GM15510 (cell line): ENCODE data around the gene TMEM170B.

Source experiments
- POLR2A ChIP-seq: IDR thresholded peaks from 3 replicates; pipeline ENCODE4 v1.6.1; 2011; ENCODE audit warnings: borderline replicate concordance; ENCODE audit not compliant: insufficient read length; ENCODE audit errors: extremely low read depth

Gene TMEM170B, protein sequence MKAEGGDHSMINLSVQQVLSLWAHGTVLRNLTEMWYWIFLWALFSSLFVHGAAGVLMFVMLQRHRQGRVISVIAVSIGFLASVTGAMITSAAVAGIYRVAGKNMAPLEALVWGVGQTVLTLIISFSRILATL

DNA sequence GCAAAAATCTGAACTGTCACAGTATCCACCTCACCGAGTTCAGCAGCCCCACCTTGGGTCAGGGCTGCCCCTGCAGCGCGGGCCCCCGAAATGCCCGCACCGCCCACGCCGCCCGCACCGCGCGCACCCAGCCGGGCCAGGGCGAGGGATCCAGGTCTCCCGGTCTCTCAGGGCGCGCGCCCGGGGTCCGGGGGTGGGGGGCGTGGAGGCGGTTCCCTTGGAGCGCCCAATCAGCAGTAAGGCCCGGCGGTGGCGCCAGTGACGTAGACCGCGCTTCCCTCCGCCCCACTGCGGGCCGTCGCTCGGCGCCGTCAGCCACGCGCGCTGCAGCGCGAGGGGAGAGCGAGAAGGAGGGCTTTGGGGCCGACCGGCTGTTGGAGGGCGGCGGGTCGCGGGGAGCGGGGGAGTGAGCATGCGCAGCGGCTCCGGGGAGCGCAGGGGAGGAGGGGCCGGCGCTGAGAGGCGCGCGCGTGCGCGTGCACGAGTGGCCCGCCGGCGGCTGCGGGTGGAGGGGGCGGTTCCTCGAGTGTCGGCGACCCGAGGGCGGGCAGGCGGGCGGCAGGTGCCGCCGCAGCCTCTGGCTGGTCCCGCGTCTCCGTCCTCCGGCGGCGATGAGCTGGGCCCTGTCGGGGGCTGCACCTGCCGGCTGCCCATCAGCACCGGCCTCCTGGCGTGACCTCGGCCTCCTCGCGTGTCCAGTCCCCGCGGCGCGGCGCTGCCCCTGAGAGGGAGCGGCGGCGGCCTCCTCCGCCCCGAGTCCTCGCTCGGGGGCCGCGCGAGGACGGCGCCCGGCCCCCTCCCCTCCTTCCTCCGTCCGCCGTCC, at the start of gene TMEM170B:
Gene TMEM170B, plus strand, starts transcription at position 521 of the 823 bp plus-strand sequence. CDS start 529 bp downstream, outside the sequence.
- peak; percentile 47 for TF ChIP-seq POLR2A

DNA sequence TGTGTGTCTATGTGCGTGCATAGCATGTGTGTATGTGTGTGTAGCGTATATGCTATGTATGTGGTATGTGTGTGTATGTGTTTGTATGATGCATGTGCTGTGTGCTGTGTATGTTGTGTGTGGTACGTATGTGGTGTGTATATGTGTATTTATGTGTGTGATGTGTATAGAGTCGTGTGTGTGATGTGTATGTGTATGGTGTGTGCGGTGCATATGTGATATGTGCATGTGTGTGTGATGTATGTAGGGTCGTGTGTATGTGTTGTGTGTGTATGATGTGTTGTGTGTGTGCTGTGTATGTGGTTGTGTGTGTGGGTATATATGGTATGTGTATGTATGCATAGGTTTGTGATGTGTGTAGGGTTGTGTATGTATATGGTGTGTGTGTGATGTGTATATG, 46.6 kb upstream of the TMEM170B start:
- TF ChIP-seq POLR2A = no peak

DNA sequence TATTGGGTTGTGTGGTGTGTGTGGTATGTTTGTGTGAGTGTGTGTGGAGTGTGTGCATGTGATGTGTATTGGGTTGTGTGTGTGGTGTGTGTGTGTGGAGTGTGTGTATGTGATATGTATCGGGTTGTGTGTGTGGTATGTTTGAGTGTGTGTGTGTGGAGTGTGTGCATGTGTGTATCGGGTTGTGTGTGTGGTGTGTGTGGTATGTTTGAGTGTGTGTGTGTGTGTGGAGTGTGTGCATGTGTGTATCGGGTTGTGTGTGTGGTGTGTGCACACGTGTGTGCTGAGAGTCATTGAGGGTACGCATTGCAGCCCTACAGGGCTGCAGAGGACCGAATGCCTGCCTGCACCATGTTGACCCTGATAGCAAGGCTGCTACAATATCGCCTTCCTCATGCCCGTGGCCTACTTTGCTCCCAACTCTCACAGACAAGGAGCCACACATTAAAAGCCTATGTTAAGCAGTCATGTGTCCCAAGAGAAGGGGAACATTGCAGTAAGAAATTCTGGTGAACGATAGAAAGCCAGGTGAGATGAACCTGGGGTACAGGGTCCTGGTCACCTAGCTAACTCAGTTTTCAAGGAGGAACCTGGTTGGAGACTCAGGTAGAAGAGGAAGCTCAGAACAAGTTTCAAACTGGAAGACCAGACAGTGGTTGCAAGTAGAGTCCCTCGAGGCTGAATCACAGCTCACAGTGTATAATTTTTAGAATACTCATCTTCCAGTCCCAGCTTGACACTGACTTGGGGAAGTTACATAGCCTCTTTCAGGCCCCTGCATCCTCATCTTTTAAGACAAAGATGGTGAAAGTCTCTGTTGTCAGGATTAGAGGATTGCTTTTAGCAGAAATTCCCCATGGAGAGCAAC, 45.7 kb upstream of the TMEM170B start:
- TF ChIP-seq POLR2A = no peak

DNA sequence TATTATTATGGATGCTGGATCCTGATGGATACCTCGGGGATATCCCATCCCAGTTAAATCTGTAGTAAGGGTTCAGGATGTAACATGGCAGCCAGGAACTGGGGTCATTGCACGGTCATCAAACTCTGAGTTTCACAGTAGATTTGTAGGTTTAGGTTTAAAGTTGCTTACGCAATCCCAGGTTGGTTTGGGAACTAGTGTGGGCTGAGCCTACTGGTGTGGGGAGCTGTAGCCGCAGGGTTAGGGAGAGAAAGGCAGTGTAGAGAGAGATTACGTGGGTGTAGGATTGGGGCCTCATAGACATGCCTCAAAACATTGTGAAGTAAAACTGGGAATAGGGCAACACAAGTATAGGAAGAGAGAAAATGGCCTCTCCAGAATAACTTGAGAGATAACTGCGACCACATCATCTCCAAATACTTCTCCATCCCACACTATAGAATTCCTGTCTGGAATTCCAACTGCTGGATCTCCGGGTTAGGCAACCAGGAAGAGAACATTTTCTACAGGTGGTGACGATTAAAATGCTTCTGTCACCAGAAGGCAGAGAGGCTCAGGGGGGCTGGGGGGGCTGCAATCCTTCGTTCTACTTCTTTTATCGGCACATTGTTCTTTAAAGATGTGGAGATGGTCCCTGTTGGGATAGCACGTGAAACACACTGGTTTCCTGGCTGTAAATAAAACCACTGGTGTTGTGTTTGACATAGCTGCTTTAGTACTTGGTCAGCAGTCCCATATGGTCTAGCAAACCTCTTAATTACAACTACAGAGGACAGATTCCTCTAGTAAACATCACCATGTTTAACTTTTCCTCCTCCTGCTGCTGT, 44.9 kb upstream of the TMEM170B start:
- TF ChIP-seq POLR2A = no peak

DNA sequence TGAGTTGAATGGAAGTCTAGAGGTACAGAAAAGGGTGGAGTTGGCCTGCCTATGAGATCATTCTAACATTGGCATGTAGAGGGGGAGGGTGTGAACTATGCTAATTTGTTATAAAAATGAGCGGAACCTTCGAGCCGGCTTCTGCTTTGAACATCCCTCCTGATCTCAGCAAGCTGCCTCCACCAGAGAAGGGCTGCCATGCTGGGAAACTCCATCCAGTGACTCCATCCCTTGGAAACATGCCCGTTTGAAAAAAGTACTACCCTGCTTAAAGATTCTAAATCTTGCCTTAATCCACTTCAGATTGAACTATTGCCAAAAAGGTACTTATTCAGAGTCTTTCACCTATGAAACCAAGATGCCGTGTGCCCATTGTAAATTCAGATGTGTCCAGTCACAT, 43.6 kb upstream of the TMEM170B start:
- TF ChIP-seq POLR2A = no peak

DNA sequence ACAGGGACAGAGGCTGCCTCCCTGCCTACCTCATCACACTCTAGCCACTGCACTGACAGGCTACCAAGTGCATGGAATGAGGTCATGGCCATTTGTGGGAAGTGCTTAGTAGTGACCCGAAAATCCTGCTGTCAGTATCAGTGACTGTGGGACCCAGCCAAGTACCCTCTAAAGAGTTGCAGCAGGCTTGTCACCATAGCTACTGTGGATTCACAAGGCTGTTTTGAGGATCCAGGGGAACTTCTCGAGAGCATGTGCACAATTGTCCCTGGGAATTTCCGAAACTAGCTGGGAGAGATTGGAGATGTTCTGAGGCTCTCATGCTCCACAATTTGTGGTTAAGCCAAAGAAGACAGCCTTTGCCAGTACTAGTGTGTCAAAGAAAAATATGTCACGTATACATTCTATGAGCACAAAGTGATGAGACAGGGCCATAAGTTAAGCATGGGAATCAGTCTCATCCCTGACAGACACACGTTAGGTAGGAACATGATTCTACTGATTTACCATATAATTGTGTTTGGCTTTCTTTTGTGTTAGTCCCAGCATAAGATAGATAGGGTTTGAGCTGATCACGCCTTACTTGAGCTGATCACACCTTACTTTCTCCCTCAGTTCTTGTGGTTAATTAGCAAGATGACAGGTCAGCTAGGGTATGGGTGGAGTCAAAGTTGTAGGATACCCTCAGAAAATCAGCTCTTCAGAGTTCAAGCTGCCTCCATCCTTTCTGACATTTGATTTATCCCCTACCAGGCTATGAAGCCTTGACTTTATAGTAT, 42.6 kb upstream of the TMEM170B start:
- no peak for TF ChIP-seq POLR2A

DNA sequence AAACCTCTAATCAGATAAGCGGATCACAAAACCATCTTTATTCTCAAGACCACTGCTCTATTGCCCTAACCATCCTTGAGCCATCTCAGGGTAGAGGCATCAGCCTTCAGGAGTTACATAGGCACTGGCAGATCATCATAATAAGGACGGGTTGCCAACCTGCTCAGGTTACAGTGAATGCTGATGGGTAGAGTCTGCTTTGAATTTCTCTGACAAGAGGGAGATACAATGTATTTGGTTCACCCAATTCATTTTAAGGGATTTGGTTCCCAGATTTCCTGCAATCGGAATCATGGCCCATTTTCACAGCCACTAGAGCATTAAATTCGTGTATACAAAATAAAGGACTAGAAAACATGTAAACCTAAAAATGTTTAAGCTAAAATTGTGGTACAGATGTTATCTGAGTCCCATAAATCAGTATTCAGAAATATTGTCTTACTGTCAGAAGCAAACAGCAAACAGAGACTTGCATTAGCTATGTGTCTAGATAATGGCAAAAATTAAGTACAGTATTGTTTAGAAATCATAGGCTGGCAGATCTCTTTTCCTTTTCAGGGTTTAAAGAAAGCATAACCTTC, 41.9 kb upstream of the TMEM170B start:
- TF ChIP-seq POLR2A = no peak

DNA sequence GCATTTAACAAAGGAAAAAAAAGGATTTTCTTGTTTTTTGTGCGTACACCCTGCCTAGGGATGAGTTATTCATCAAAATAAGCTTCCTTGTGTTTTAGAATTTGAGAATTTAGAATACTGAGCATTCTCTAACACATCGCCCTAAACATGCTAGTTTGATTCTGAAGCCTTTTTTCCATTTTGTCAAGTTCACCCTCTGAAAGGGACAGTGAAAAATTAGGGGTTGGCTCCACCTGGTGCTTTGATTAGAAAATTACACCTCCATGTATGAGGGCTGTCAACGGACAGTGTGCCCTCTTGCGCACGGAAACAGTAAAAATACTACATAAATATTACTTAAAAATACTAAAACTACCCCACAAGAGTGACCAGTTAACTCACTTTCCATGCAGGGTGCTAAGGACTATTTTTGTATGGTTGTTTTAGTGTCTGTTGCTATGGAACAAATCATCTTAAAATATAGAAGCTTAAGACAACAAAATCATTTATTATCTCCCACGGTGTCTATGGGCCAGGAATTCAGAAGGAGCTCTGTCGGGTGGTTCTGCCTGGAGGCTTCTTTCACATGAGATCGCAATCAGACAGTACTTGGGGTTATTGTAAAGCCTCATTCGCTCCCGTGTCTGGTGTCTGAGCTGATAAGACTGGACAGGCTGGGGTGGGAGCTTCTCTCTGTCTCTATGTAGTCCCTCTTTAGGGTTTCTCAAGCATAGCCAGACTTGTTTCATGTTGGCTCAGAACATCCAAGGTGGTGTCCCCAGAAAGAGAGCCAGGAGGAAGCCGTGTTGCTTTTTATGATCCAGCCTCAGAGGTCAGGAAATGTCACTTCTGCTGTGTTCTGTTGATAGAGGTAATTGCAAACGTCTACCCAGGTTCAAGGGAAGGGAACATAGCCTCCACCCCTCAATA, 41.1 kb upstream of the TMEM170B start:
- no peak for TF ChIP-seq POLR2A

DNA sequence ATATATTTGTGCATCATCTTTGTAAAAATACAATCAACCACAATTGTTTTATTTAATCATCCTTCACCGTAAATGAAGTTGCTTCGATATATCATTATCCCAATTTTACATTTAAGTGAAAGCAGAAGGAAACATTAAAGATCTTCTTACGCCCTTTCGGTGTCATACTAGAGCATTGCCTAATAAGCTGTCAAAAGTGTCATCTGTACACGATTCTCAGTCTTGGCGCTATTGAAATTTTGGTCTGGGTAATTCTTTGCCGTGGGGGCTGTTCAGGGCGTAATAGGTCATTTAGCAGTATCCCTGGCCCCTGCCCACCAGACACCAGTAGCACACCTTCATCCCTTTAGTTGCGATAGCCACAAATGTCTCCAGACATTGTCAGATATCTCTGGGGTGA, 40.4 kb upstream of the TMEM170B start:
- no peak for TF ChIP-seq POLR2A

DNA sequence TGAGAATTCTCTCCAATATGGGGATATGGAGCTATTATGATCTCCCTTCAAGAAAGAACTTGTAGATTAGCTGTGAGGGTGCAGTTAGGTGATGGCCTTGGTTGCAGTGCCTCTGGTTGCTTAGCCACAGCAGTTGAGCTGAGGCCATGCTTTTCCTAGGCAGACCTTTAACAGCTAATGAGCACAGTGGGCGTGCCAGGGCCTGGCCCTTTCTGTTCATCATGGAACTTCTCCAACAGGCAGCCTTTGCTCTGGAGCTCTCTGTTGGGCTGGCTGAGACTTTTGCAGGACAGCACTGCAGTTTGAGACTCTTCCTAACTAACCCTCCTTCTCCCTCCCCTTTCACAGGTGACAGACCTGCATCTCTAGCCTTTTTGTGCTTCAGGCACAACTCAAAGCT, 39.7 kb upstream of the TMEM170B start:
- TF ChIP-seq POLR2A = no peak

DNA sequence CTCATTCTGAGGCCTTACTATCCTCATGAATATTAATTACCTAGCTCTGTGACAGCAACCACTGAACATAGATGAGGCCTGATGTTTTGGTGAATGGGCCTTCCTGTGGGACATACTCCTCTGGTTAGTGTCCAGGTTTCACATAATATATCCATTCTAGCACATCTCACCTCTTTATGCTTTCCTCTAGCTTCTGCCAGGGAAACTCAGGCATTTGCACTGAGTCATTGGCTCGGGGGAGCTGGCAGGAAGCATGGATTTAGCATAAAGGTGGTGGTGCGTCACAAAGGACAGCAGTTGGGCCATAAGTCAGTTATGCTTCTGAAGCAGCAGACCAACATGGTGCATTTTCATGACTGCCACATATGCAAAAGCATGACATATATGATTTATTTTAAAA, 37.5 kb upstream of the TMEM170B start:
- no peak for TF ChIP-seq POLR2A

DNA sequence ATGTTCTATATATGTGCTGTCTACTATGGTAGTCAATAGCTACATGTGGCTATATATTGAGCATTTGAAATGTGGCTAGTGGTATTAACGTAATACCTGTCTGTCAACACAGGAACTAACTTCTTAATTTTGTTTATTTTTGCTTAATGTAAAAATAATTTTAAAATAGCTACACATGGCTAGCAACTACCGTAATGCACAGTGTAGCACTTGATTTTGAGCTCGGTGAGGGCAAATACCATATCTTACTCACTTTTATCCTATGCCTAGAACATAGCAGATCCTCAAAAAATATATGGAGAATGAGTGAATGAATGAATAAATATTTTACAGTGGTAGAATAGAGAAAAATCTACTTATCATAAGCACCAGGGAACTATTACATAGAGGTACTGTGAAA, 28.1 kb upstream of the TMEM170B start:
- TF ChIP-seq POLR2A = no peak
